GM19455 (cell line): Measurements from ENCODE around the gene TGFB2.

Experiments
- ATAC-seq: cut with Tn5 transposase; IDR thresholded peaks from one replicate; pipeline ENCODE4 v1.9.1; 2021; ENCODE audit not compliant: unreplicated experiment

Gene TGFB2

GRCh38 chr1:218384581-218384993, 39.5 kb downstream of the TGFB2 start:
- ATAC-seq, result no peak

GRCh38 chr1:218388591-218388990, 43.5 kb downstream of the TGFB2 start:
- ATAC-seq, result no peak

- no peak for ATAC-seq
Measured at GRCh38 chr1:218390618-218391017, 45.5 kb downstream of the TGFB2 start.

GRCh38 chr1:218392780-218393179, 47.6 kb downstream of the TGFB2 start:
- ATAC-seq, result no peak

- no peak for ATAC-seq
Measured at GRCh38 chr1:218394416-218394815, 49.3 kb downstream of the TGFB2 start.

- no peak for ATAC-seq
Measured at GRCh38 chr1:218394989-218395388, 49.9 kb downstream of the TGFB2 start.

- ATAC-seq, result no peak
Measured at GRCh38 chr1:218395916-218396315, 50.8 kb downstream of the TGFB2 start.

- no peak for ATAC-seq
Measured at GRCh38 chr1:218397752-218398339, 52.7 kb downstream of the TGFB2 start.

GRCh38 chr1:218400624-218401023, 55.5 kb downstream of the TGFB2 start:
- no peak for ATAC-seq

- no peak for ATAC-seq
Measured at GRCh38 chr1:218401441-218401997, 56.4 kb downstream of the TGFB2 start.

GRCh38 chr1:218401998-218402785, 57.1 kb downstream of the TGFB2 start:
- no peak for ATAC-seq

- ATAC-seq, result no peak
Measured at GRCh38 chr1:218402786-218403120, 57.6 kb downstream of the TGFB2 start.

GRCh38 chr1:218403300-218403699, 58.2 kb downstream of the TGFB2 start:
- no peak for ATAC-seq

- ATAC-seq, result no peak
Measured at GRCh38 chr1:218407630-218408029, 62.5 kb downstream of the TGFB2 start.

GRCh38 chr1:218408135-218408534, 63.0 kb downstream of the TGFB2 start:
- ATAC-seq, result no peak

GRCh38 chr1:218408942-218409341, 63.8 kb downstream of the TGFB2 start:
- ATAC-seq, result no peak

GRCh38 chr1:218409946-218410510, 64.9 kb downstream of the TGFB2 start:
- ATAC-seq, result no peak

GRCh38 chr1:218411101-218411500, 66.0 kb downstream of the TGFB2 start:
- ATAC-seq, result no peak

- ATAC-seq, result no peak
Measured at GRCh38 chr1:218412171-218412570, 67.0 kb downstream of the TGFB2 start.

- ATAC-seq, result no peak
Measured at GRCh38 chr1:218413179-218413578, 68.0 kb downstream of the TGFB2 start.

GRCh38 chr1:218414060-218414728, 69.1 kb downstream of the TGFB2 start:
- ATAC-seq, result no peak

- ATAC-seq, result no peak
Measured at GRCh38 chr1:218415726-218416125, 70.6 kb downstream of the TGFB2 start.
